ENCODE measurements around the gene NUP98. TPM values are rescaled to one million over a fixed set of nuclear protein-coding genes. Genes with fewer than 3 reads are reported as not detected.

The NUP98 gene
- total RNA-seq, 1 experiment from 2014 or later, result 114 TPM

DNA sequence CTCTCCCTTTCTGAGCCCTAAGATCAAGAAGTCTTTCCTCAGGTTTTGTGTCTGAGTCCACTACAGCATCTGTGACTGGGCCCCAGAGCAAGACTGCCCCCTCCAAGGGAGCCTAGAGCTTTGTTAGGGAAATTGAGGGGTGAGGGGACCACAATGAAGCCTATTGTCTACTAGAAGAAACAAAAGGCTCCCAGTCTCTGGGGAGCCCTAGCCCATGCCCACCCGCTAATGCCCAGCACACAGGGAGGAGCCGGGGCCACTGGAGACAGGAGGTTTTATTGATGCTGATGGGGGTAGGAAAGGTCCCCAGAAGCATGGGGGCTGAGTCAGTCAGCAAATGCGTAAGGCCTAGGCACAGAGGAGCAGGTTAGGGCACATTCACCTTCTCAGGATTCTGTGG, 29.4 kb upstream of the NUP98 start:
- H3K36me3 Mint-ChIP-seq (ENCODE audit: insufficient read depth, unreplicated experiment), result peaks cover 29% of the 10 kb centered on the region
- CTCF ChIA-PET, result no interaction called here
- H3K27ac Mint-ChIP-seq (ENCODE audit: unreplicated experiment), result no peak overlapping the region
- no peaks in the 10 kb centered on the region for H3K4me1 Mint-ChIP-seq (ENCODE audit: low read depth, unreplicated experiment)
- no TSS peak for BruUV-seq (replicated peaks)
- TF ChIP-seq, protein P1, sequence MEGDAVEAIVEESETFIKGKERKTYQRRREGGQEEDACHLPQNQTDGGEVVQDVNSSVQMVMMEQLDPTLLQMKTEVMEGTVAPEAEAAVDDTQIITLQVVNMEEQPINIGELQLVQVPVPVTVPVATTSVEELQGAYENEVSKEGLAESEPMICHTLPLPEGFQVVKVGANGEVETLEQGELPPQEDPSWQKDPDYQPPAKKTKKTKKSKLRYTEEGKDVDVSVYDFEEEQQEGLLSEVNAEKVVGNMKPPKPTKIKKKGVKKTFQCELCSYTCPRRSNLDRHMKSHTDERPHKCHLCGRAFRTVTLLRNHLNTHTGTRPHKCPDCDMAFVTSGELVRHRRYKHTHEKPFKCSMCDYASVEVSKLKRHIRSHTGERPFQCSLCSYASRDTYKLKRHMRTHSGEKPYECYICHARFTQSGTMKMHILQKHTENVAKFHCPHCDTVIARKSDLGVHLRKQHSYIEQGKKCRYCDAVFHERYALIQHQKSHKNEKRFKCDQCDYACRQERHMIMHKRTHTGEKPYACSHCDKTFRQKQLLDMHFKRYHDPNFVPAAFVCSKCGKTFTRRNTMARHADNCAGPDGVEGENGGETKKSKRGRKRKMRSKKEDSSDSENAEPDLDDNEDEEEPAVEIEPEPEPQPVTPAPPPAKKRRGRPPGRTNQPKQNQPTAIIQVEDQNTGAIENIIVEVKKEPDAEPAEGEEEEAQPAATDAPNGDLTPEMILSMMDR (IDR thresholded peaks at IDR 0.05; ENCODE audit: unreplicated experiment), result no peak
- H3K9me3 Mint-ChIP-seq (ENCODE audit: low read depth, unreplicated experiment), result no peaks in the 10 kb centered on the region
- H3K27me3 Mint-ChIP-seq (ENCODE audit: unreplicated experiment), result no peaks in the 10 kb centered on the region
- H3K4me3 Mint-ChIP-seq (ENCODE audit: low read depth, unreplicated experiment), result no peak overlapping the region
- DNase-seq, result no peak
- intact Hi-C loops (cut with micrococcal nuclease; ENCODE audit: unreplicated experiment), result no loop called here

- no TSS peak for BruUV-seq (replicated peaks)
- H3K27me3 Mint-ChIP-seq (ENCODE audit: unreplicated experiment), result no peaks in the 10 kb centered on the region
- H3K27ac Mint-ChIP-seq (ENCODE audit: unreplicated experiment), result no peak overlapping the region
- H3K36me3 Mint-ChIP-seq (ENCODE audit: insufficient read depth, unreplicated experiment), result peaks cover 18% of the 10 kb centered on the region
- H3K9me3 Mint-ChIP-seq (ENCODE audit: low read depth, unreplicated experiment), result no peaks in the 10 kb centered on the region
- CTCF ChIA-PET, result interaction anchor here (1.4 kb wide), 1 partner anchor 16 kb away, joined by 3 read pairs; no protein-coding TSS in a partner anchor
- no peaks in the 10 kb centered on the region for H3K4me1 Mint-ChIP-seq (ENCODE audit: low read depth, unreplicated experiment)
- TF ChIP-seq, protein P1 (IDR thresholded peaks at IDR 0.05; ENCODE audit: unreplicated experiment), result no peak
- DNase-seq, result no peak
- H3K4me3 Mint-ChIP-seq (ENCODE audit: low read depth, unreplicated experiment), result no peak overlapping the region
- intact Hi-C loops (cut with micrococcal nuclease; ENCODE audit: unreplicated experiment), result no loop called here
Measured at GRCh38 chr11:3825473-3826154, 28.3 kb upstream of the NUP98 start.

DNA sequence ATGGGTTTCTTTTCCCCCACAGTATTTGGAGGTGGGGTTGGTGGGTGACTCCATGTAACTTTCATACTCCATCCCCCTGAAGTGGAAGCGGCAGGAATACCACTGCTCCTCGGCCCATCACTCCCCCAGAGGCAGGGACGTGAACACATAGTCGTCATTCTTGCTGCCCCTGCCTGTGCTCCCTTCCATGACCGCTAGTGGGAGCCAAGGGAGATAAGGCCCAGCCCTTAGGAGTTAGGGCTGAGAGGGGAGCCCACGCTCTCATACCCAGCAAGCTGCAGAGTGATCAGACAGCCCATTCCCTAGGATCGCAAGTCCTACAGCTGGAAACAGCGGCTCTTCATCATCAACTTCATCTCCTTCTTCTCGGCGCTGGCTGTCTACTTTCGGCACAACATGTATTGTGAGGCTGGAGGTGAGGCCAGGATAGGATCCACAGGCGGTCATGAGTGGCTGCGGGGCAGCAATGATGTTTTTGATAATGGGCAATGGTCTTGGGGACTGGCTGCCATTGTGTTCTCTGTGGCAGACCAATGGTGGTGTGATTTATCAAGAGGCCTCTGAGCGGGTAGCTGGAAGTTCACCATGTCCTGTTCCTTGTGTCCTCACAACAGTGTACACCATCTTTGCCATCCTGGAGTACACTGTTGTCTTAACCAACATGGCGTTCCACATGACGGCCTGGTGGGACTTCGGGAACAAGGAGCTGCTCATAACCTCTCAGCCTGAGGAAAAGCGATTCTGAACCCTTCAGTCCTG, 27.5 kb upstream of the NUP98 start:
- no peak overlapping the region for H3K27ac Mint-ChIP-seq (ENCODE audit: unreplicated experiment)
- H3K9me3 Mint-ChIP-seq (ENCODE audit: low read depth, unreplicated experiment), result no peaks in the 10 kb centered on the region
- TF ChIP-seq, protein P1 (IDR thresholded peaks at IDR 0.05; ENCODE audit: unreplicated experiment), result peak; percentile 44
- peak; percentile 52 for DNase-seq
- intact Hi-C loops (cut with micrococcal nuclease; ENCODE audit: unreplicated experiment), result no loop called here
- H3K27me3 Mint-ChIP-seq (ENCODE audit: unreplicated experiment), result no peaks in the 10 kb centered on the region
- no TSS peak for BruUV-seq (replicated peaks)
- peaks cover 18% of the 10 kb centered on the region for H3K36me3 Mint-ChIP-seq (ENCODE audit: insufficient read depth, unreplicated experiment)
- CTCF ChIA-PET, result interaction anchor here (1.4 kb wide), 1 partner anchor 16 kb away, joined by 3 read pairs; no protein-coding TSS in a partner anchor
- H3K4me1 Mint-ChIP-seq (ENCODE audit: low read depth, unreplicated experiment), result no peaks in the 10 kb centered on the region
- H3K4me3 Mint-ChIP-seq (ENCODE audit: low read depth, unreplicated experiment), result no peak overlapping the region

DNA sequence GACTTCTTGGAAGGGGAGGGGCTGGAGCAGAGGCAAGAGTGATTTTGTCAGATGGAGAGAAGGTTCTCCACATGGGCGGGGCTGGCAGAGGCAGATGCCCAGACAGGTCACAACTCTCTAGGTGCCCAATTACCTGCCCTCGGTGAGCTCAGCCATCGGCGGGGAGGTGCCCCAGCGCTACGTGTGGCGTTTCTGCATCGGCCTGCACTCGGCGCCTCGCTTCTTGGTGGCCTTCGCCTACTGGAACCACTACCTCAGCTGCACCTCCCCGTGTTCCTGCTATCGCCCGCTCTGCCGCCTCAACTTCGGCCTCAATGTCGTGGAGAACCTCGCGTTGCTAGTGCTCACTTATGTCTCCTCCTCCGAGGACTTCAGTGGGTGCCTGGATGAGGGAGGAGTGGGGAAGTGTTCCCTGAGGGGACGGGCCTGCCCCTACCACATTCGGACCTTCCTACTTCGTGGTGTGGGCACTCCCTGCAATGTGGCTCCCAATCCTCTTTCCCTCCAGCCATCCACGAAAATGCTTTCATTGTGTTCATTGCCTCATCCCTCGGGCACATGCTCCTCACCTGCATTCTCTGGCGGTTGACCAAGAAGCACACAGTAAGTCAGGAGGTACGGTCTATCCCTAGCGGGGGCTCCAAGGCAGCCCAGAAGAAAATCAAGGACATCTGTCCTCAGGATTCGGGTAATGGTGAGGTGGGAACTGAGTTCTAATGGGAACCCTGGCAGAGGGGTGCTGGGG, 26.6 kb upstream of the NUP98 start:
- intact Hi-C loops (cut with micrococcal nuclease; ENCODE audit: unreplicated experiment), result no loop called here
- Mint-ChIP-seq H3K27ac (ENCODE audit: unreplicated experiment) (no peak overlapping the region), H3K36me3 (ENCODE audit: insufficient read depth, unreplicated experiment) (peaks cover 18% of the 10 kb centered on the region), H3K4me1 (ENCODE audit: low read depth, unreplicated experiment) (no peaks in the 10 kb centered on the region), H3K4me3 (ENCODE audit: low read depth, unreplicated experiment) (no peak overlapping the region), H3K9me3 (ENCODE audit: low read depth, unreplicated experiment) (no peaks in the 10 kb centered on the region), H3K27me3 (ENCODE audit: unreplicated experiment) (no peaks in the 10 kb centered on the region)
- DNase-seq, result no peak
- TF ChIP-seq, protein P1 (IDR thresholded peaks at IDR 0.05; ENCODE audit: unreplicated experiment), result no peak
- CTCF ChIA-PET, result interaction anchor here (0.5 kb wide), 1 partner anchor 17 kb away, joined by 3 read pairs; the partner anchor contains the start of gene RHOG
- no TSS peak for BruUV-seq (replicated peaks)
